NCI-H1048 (cell line): ENCODE data around the gene CSNK2B.

Experiments used
- DNase-seq: peaks from one replicate; lab custom pipeline; 2025; lab: John Stamatoyannopoulos, UW

The CSNK2B gene

GRCh38 chr6:31711233-31711632 is 45.4 kb downstream of the CSNK2B start:
- no peak for DNase-seq

- DNase-seq = no peak
Observed at GRCh38 chr6:31712296-31712695, 46.4 kb downstream of the CSNK2B start.

- DNase-seq = no peak
Observed at GRCh38 chr6:31713465-31713864, 47.6 kb downstream of the CSNK2B start.

DNA sequence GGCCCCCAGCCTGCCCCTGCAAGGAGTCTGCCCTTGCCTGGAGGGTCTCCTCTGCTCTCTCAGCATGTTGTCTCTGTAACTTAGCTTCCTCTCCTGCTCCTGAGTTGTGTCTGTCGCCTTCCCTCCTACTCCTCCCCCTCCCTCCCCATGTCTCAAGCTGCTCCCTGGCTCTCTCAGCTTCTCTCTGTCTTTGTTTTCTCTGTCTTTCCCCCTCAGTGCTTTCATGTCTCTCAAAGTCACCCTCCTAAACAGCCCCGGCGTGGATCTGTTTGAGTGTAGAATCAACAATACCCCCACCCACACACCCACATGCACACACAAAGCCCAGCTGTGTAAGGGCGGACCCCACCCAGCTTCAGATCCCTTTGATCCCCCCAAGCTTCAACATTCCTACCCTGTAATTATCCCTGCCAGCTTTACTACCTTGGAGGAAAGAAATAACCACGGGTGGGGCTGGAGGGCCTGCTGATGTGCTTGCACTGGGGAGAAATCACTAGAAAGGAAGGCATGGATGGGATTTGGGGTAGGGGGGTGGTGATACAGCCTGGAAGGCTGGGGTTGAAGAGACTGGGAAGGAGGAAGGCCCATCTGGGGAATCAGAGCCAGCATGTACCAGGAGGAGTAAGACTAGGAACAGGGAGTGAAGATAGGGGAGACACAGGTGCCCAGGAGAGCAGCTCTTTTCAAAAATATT is 48.3 kb downstream of the CSNK2B start:
- no peak for DNase-seq

GRCh38 chr6:31715022-31715958 is 49.4 kb downstream of the CSNK2B start, which contains the start of gene LY6G6D:
LY6G6D (plus strand) TSS chr6:31715348; CDS start chr6:31715356, 8 bp downstream.
- DNase-seq = no peak

- DNase-seq = no peak
Observed at GRCh38 chr6:31717499-31718222, 51.8 kb downstream of the CSNK2B start.

GRCh38 chr6:31718265-31718664 is 52.4 kb downstream of the CSNK2B start:
- DNase-seq = no peak

- DNase-seq = no peak
Observed at GRCh38 chr6:31719001-31719400, 53.1 kb downstream of the CSNK2B start.
